ENCODE measurements around the gene VPS54. TPM values are rescaled to one million over a fixed set of nuclear protein-coding genes. Genes with fewer than 3 reads are reported as not detected.

The VPS54 gene
- total RNA-seq (2022; extraction: Qiagen RNA extraction): 11.2 to 17.4 TPM (median 15.7 TPM) in 5 replicates

GRCh38 chr2:64019083-64019974, at the start of gene VPS54:
Gene VPS54, minus strand, starts transcription at chr2:64019428. Its CDS starts 35,429 bp downstream, at chr2:63983999.

Other genes starting within 250 kb of the VPS54 start
- gene UGP2, start 177.5 kb downstream of the VPS54 start, total RNA-seq (2022; extraction: Qiagen RNA extraction): 95.9 to 143 TPM (median 113 TPM) in 5 replicates
- 1.1 to 1.7 TPM (median 1.2 TPM) in 5 replicates for gene PELI1, start 125.0 kb upstream of the VPS54 start, total RNA-seq (2022; extraction: Qiagen RNA extraction)

Measured in A549 treated with Hydrocortisone at 1 μM for 4 hours (cell line).